HuH-7 (cell line): ENCODE data around the gene TMEM229B.
"Not testable (repeated sequence)": the region's sequence is repeated elsewhere in the genome, so short reads cannot be mapped to it uniquely, and the experiment has no call there.

ENCODE experiments used
- DNase-seq: peaks from one replicate; pipeline ENCODE4 v3.0.0; 2011; ENCODE audit warnings: low spot score

Gene TMEM229B

GRCh38 chr14:67453575-67454300, 34.8 kb downstream of the TMEM229B start:
- no peak for DNase-seq

- DNase-seq = not testable (repeated sequence)
Observed at GRCh38 chr14:67451667-67452066, 36.9 kb downstream of the TMEM229B start.

- no peak for DNase-seq
Observed at GRCh38 chr14:67449096-67449495, 39.4 kb downstream of the TMEM229B start.

- DNase-seq = no peak
Observed at GRCh38 chr14:67447033-67447381, 41.5 kb downstream of the TMEM229B start.

- DNase-seq = no peak
Observed at GRCh38 chr14:67446371-67447032, 42.0 kb downstream of the TMEM229B start.

- no peak for DNase-seq
Observed at GRCh38 chr14:67444395-67444794, 44.1 kb downstream of the TMEM229B start.

- no peak for DNase-seq
Observed at GRCh38 chr14:67442139-67442906, 46.2 kb downstream of the TMEM229B start.

GRCh38 chr14:67441672-67442071, 46.8 kb downstream of the TMEM229B start:
- DNase-seq = no peak

- no peak for DNase-seq
Observed at GRCh38 chr14:67441256-67441655, 47.3 kb downstream of the TMEM229B start.

- DNase-seq = no peak
Observed at GRCh38 chr14:67440513-67440912, 48.0 kb downstream of the TMEM229B start.

- no peak for DNase-seq
Observed at GRCh38 chr14:67438969-67439368, 49.6 kb downstream of the TMEM229B start.

- DNase-seq = peak; percentile 24
Observed at GRCh38 chr14:67436006-67436866, 52.3 kb downstream of the TMEM229B start.

- no peak for DNase-seq
Observed at GRCh38 chr14:67435603-67436002, 52.9 kb downstream of the TMEM229B start.

GRCh38 chr14:67432050-67432564, 56.4 kb downstream of the TMEM229B start:
- no peak for DNase-seq

- no peak for DNase-seq
Observed at GRCh38 chr14:67429510-67430205, 58.9 kb downstream of the TMEM229B start.

- peak; percentile 59 for DNase-seq
Observed at GRCh38 chr14:67428501-67429031, 60.0 kb downstream of the TMEM229B start.

GRCh38 chr14:67426983-67427606, 61.4 kb downstream of the TMEM229B start:
- DNase-seq = peak; percentile 73

GRCh38 chr14:67426161-67426560, 62.4 kb downstream of the TMEM229B start:
- DNase-seq = no peak

GRCh38 chr14:67425608-67426007, 62.9 kb downstream of the TMEM229B start:
- no peak for DNase-seq

- DNase-seq = no peak
Observed at GRCh38 chr14:67424539-67424938, 64.0 kb downstream of the TMEM229B start.
